ENCODE measurements around the gene PBX1. TPM values are rescaled to one million over a fixed set of nuclear protein-coding genes. Genes with fewer than 3 reads are reported as not detected.
A peak's percentile ranks its signal among the peaks of the same experiment; 100 is the strongest.

The PBX1 gene
- total and polyA plus RNA-seq, 8 donors: 17.3 to 113 (median 91.9) TPM

DNA sequence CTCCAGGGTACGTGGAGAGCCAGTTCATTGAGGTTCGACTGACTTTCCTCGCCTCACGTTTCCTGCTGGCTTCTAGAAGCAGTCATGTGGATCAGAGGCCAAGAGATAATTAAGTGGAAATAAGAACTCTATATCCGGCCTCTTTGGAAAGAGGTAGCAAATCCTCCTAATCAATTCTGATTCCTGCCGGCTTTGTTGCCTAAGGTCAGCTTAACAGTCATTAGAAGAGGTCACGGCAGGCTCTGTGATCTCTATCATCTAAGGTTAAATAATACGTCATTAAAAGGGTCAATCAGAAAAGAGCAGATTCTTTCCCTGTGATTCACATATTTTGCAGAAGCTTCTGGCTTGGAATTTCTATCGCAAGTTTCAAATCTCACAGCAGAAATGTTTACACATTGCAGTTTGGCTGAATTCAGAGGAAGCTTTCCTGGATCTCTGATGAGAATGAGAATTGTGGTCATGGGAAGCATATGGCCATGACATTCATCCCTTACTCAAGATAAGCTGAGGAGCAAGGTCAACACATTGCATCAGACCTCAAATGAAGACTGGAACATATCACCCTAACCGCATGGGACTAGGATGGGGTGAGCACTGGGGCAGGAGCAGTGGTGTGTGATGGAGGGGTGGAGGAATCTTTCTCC, 189.4 kb downstream of the PBX1 start:
- Histone ChIP-seq H3K27me3 (no peaks in the 10 kb centered on the region), H3K36me3 (no peaks in the 10 kb centered on the region), H3K4me3 (no peak overlapping the region), H3K9me3 (no peaks in the 10 kb centered on the region), H3K27ac (peak overlapping the region; percentile 6 to 80 (median 42)), H3K4me1 (peaks cover 32 to 65% (median 60%) of the 10 kb centered on the region in 3 donors)
- ATAC-seq (peak; percentile 76 to 87 (median 78)), FAIRE-seq (peak; percentile 66), DNase-seq (peak in 3 of 6 donors; percentile 50 to 71 (median 58))
- intact Hi-C loops (cut with DNase I): no loop called here
- 8 to 11% methylated on average over 10 of the region's 10 CpGs for WGBS, 2 donors
- TF ChIP-seq, protein P1, sequence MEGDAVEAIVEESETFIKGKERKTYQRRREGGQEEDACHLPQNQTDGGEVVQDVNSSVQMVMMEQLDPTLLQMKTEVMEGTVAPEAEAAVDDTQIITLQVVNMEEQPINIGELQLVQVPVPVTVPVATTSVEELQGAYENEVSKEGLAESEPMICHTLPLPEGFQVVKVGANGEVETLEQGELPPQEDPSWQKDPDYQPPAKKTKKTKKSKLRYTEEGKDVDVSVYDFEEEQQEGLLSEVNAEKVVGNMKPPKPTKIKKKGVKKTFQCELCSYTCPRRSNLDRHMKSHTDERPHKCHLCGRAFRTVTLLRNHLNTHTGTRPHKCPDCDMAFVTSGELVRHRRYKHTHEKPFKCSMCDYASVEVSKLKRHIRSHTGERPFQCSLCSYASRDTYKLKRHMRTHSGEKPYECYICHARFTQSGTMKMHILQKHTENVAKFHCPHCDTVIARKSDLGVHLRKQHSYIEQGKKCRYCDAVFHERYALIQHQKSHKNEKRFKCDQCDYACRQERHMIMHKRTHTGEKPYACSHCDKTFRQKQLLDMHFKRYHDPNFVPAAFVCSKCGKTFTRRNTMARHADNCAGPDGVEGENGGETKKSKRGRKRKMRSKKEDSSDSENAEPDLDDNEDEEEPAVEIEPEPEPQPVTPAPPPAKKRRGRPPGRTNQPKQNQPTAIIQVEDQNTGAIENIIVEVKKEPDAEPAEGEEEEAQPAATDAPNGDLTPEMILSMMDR (IDR thresholded peaks at IDR 0.05): no peak

DNA sequence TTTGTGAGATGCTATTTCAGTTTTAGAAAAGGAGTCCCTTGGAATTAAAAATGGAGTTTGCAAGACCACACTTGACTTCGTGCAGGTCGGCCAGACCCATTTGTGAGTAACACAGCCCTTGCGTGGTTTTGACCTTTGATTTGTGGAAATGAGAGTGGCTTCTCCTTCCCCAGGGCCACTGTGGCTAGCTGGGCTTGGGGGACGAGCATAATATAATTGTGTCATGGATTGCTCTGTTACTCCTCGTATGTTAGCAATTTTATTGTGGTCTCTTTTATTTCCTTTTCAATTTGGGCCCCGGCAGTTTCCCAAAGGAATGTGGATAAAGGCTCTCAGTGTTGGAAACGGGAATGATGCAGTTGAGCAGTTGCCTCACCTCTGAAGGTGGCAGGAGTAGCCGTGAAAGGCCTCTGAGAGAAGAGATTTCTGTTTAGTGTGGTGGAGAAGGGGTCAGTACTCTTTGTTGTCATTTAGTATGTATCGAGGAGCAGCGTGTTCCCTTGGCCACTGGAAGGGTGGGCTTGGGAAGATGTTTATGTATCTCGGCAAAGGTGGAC, 194.6 kb downstream of the PBX1 start:
- TF ChIP-seq, protein P1 (IDR thresholded peaks at IDR 0.05): no peak
- H3K27ac ChIP-seq: peak overlapping the region; percentile 54 to 78 (median 66)
- DNase-seq (no peak), ATAC-seq (peak; percentile 19 to 45 (median 41)), FAIRE-seq (no peak)
- intact Hi-C loops (cut with DNase I): no loop called here
- H3K4me3 ChIP-seq: peak overlapping the region in 1 of 4 donors; percentile 8
- H3K27me3 ChIP-seq: no peaks in the 10 kb centered on the region
- H3K4me1 ChIP-seq: peaks cover 40 to 70% (median 63%) of the 10 kb centered on the region in 3 donors
- no peaks in the 10 kb centered on the region for H3K36me3 ChIP-seq
- 26 to 30% methylated on average over 11 of the region's 11 CpGs for WGBS, 2 donors
- no peaks in the 10 kb centered on the region for H3K9me3 ChIP-seq

DNA sequence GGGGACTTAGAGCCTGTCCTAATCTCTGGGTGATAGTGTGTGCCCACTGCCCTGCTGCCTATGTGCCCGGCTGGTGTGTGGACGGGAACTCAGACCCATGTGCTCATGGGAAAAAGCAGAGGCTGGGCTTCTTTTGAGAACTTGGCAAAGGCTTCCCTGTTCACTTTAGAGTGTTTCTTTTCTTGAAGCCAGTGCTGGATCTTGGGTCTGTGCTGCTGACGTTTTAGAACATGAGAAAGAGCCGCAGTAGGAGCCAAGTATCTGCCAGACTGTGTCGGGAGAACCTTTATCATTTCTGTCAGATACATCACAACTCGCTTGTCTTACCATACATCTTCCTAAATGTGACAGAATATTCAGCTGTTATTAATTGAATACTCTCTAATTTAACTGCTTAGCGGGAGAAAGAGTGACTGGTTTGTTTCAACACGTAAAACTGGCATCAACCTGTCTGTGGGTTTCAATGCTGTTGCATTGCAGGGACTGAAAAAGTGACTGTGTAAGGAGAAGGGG, 195.2 kb downstream of the PBX1 start:
- ATAC-seq (peak; percentile 58 to 85 (median 74)), FAIRE-seq (no peak), DNase-seq (peak in 3 of 6 donors; percentile 44 to 50 (median 45))
- Histone ChIP-seq H3K27me3 (no peaks in the 10 kb centered on the region), H3K4me3 (peak overlapping the region in 1 of 4 donors; percentile 8), H3K36me3 (no peaks in the 10 kb centered on the region), H3K4me1 (peaks cover 36 to 65% (median 58%) of the 10 kb centered on the region in 3 donors), H3K9me3 (no peaks in the 10 kb centered on the region), H3K27ac (peak overlapping the region; percentile 54 to 78 (median 66))
- 12 to 20% methylated on average over 8 of the region's 8 CpGs for WGBS, 2 donors
- intact Hi-C loops (cut with DNase I): no loop called here
- TF ChIP-seq, protein P1 (IDR thresholded peaks at IDR 0.05): no peak

DNA sequence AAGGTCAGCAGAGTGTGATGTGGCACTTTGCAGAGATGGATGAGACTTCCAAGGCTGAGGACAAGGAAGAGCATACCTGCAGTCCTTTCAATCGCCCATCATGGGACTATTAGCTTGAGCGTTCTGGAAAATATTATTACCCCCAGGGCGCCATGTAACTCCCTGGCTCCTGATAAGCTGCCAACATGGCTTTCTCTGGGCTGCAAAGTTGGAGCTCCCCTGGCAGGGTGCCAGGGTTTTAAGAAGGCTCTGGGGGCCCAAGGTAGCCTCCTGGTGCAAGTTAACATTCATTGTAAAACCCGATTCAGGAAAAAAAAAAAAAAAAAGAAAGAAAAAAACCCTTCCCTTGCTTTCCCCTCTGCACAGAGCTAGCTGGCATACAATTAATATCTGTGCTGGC, 196.7 kb downstream of the PBX1 start:
- no peak for DNase-seq
- WGBS, 2 donors: 63 to 68% methylated on average over 4 of the region's 4 CpGs
- intact Hi-C loops (cut with DNase I): no loop called here
- H3K27me3 ChIP-seq: no peaks in the 10 kb centered on the region
- FAIRE-seq: no peak
- no peak overlapping the region for H3K4me3 ChIP-seq
- H3K36me3 ChIP-seq: no peaks in the 10 kb centered on the region
- peak overlapping the region in 2 of 4 donors; percentile 18 to 77 for H3K27ac ChIP-seq
- ATAC-seq: no peak
- H3K9me3 ChIP-seq: no peaks in the 10 kb centered on the region
- TF ChIP-seq, protein P1 (IDR thresholded peaks at IDR 0.05): no peak
- peaks cover 36 to 54% (median 45%) of the 10 kb centered on the region in 3 donors for H3K4me1 ChIP-seq

DNA sequence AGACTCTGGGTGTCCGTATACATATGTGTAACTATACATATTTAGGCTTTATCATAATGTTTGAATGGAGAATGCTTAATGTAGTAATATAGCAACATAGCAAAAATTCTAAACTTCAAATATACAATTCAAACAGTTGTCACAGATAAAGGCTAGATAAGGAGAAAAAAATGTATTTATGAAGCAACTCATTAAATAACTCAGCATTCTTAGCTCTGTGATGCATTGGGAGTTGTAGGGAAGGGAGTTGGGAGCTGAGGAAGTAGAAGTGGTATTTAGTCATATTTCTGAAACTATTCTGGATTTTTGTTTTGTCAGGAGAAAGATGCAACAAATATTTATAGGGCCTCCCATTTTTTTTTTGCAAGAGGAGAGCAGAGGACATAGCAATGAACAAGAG, 197.8 kb downstream of the PBX1 start:
- Histone ChIP-seq H3K4me1 (peaks cover 36 to 44% (median 39%) of the 10 kb centered on the region in 3 donors), H3K27me3 (no peaks in the 10 kb centered on the region), H3K4me3 (no peak overlapping the region), H3K9me3 (no peaks in the 10 kb centered on the region), H3K27ac (no peak overlapping the region), H3K36me3 (no peaks in the 10 kb centered on the region)
- DNase-seq (no peak), FAIRE-seq (no peak), ATAC-seq (no peak)
- intact Hi-C loops (cut with DNase I): no loop called here
- TF ChIP-seq, protein P1 (IDR thresholded peaks at IDR 0.05): no peak
- WGBS, 2 donors: 57 to 60% methylated on average over 1 of the region's 1 CpG
